ENCODE measurements around the gene ADCY1. TPM values are rescaled to one million over a fixed set of nuclear protein-coding genes. Genes with fewer than 3 reads are reported as not detected.

Gene ADCY1
- polyA plus RNA-seq, 1 experiment, result 0.26 TPM

DNA sequence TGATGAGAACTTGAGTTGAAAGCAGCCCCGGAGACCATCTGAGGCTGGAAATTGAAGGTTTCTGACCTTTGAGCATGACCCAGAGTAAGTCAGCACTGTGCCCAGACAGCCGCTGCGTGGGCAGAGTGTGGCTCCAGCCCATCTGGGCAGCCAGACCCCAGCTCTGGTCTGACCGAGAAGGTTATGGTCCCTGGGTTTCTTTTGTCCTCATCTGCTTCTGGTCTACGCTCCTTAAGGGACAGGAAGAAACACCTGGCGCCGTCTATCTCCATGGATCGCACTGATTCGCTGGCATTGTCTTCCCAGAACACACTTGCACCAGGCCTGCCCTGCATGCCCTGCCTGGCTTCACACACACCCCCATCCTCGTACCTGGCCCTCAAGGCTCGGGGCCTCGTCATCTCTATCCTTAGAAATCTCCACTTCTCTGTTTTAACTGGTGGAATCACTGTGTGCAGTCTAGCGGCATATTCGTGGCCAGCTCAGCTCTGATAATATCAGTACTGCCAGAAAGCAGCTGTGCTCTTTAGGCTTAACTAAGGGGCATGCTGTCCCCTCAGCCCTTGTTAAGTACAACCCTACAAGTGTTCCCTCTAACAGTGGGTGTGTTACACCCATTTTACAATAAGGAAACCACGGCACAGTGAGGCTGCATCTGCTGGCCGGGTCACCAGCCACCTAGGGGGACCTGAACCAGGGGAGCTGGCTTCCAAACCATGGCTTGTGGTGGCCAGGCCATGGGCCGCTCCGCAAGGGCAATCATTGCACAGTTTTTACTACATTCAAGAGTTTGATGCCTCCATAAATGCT lies 127.7 kb downstream of the ADCY1 start:
- POLR2A ChIA-PET, result no interaction called here
- no peak for DNase-seq (ENCODE audit: low read depth)
- Histone ChIP-seq H3K36me3 (ENCODE audit: control insufficient read depth, insufficient read depth, low read length) (no peaks in the 10 kb centered on the region), H3K4me3 (ENCODE audit: low read depth, low read length) (no peak overlapping the region), H3K27me3 (ENCODE audit: control insufficient read depth, insufficient read depth, low read length) (peaks cover 14% of the 10 kb centered on the region)
- no peak for TF ChIP-seq CTCF (IDR thresholded peaks at IDR 0.05; ENCODE audit: insufficient read depth, low read depth, low read length)
- CTCF ChIA-PET, result no interaction called here

GRCh38 chr7:45702751-45703150 lies 128.6 kb downstream of the ADCY1 start:
- Histone ChIP-seq H3K4me3 (ENCODE audit: low read depth, low read length) (no peak overlapping the region), H3K36me3 (ENCODE audit: control insufficient read depth, insufficient read depth, low read length) (no peaks in the 10 kb centered on the region), H3K27me3 (ENCODE audit: control insufficient read depth, insufficient read depth, low read length) (peaks cover 14% of the 10 kb centered on the region)
- CTCF ChIA-PET, result interaction anchor here (0.7 kb wide), 1 partner anchor 151 kb away, joined by 3 read pairs; no protein-coding TSS in a partner anchor
- TF ChIP-seq CTCF (IDR thresholded peaks at IDR 0.05; ENCODE audit: insufficient read depth, low read depth, low read length), result no peak
- POLR2A ChIA-PET, result no interaction called here
- no peak for DNase-seq (ENCODE audit: low read depth)

GRCh38 chr7:45703373-45703821 lies 129.2 kb downstream of the ADCY1 start:
- DNase-seq (ENCODE audit: low read depth), result no peak
- H3K4me3 ChIP-seq (ENCODE audit: low read depth, low read length), result no peak overlapping the region
- ChIA-PET POLR2A (no interaction called here), CTCF (no interaction called here)
- H3K27me3 ChIP-seq (ENCODE audit: control insufficient read depth, insufficient read depth, low read length), result peaks cover 19% of the 10 kb centered on the region
- no peak for TF ChIP-seq CTCF (IDR thresholded peaks at IDR 0.05; ENCODE audit: insufficient read depth, low read depth, low read length)
- no peaks in the 10 kb centered on the region for H3K36me3 ChIP-seq (ENCODE audit: control insufficient read depth, insufficient read depth, low read length)

- Histone ChIP-seq H3K27me3 (ENCODE audit: control insufficient read depth, insufficient read depth, low read length) (peaks cover 21% of the 10 kb centered on the region), H3K4me3 (ENCODE audit: low read depth, low read length) (no peak overlapping the region), H3K36me3 (ENCODE audit: control insufficient read depth, insufficient read depth, low read length) (no peaks in the 10 kb centered on the region)
- no peak for DNase-seq (ENCODE audit: low read depth)
- ChIA-PET POLR2A (no interaction called here), CTCF (interaction anchor here (0.5 kb wide), 1 partner anchor 16 kb away, joined by 4 read pairs; no protein-coding TSS in a partner anchor)
- no peak for TF ChIP-seq CTCF (IDR thresholded peaks at IDR 0.05; ENCODE audit: insufficient read depth, low read depth, low read length)
Measured at GRCh38 chr7:45703911-45704682, 129.9 kb downstream of the ADCY1 start.

DNA sequence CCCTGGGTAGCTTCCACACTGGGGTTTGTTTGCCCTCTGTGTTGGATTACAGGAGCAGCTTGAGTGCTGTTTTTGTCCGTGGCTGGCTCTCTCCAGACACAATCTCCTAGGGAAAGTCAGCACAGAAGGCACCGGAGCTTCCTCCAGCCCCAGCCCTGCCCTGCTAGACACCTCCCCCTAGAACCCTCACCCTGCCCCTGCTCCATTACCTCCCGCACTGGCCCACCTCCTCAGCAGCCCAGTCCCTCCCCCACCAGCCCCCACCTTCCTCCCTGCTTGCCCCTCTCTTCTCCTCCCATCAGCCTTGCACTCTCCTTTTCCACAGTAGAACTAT lies 130.5 kb downstream of the ADCY1 start:
- ChIA-PET CTCF (interaction anchor here (0.5 kb wide), 1 partner anchor 16 kb away, joined by 4 read pairs; no protein-coding TSS in a partner anchor), POLR2A (no interaction called here)
- DNase-seq (ENCODE audit: low read depth), result no peak
- TF ChIP-seq CTCF (IDR thresholded peaks at IDR 0.05; ENCODE audit: insufficient read depth, low read depth, low read length), result no peak
- no peak overlapping the region for H3K4me3 ChIP-seq (ENCODE audit: low read depth, low read length)
- H3K27me3 ChIP-seq (ENCODE audit: control insufficient read depth, insufficient read depth, low read length), result peaks cover 21% of the 10 kb centered on the region
- H3K36me3 ChIP-seq (ENCODE audit: control insufficient read depth, insufficient read depth, low read length), result no peaks in the 10 kb centered on the region

All from BJ (cell line).